Measurements from ENCODE around the gene PLCB1.
"Not testable (repeated sequence)": the region's sequence is repeated elsewhere in the genome, so short reads cannot be mapped to it uniquely, and the experiment has no call there.

PLCB1 gene

DNA sequence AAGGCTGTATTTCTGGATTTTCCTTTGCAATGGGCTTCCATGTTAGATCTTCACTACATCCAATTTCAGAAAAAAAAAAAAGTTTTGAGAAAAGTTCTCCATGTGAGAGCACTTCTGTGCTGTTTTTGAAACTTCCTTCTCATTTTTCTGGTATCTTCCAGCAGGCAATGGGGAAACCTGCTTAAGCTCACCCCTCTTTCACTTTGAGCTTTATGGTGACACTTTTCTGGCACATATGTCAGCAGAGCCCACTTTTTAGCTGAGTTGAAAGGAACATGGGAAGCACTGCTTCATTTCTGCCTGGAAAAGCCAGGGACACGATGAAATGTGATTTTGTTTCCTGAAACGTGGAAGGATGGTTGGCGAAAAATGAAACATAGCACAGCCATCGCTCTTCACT lies 293.7 kb downstream of the PLCB1 start:
- H3K27ac ChIP-seq (ENCODE audit: low read depth in 2 of 2, low read length in 2 of 2), result no peak overlapping the region
- no peak overlapping the region for H3K9ac ChIP-seq (ENCODE audit: low read depth in 1 of 2, low read length in 2 of 2)
- H3K4me3 ChIP-seq (ENCODE audit: low read length in 2 of 2), result no peak overlapping the region
- no peaks in the 10 kb centered on the region for H3K27me3 ChIP-seq (ENCODE audit: control insufficient read depth in 2 of 2, insufficient read depth in 2 of 2, low read length in 2 of 2)
- H3K9me3 ChIP-seq (ENCODE audit: control insufficient read depth in 2 of 2, low read length in 2 of 2), result no peaks in the 10 kb centered on the region
- H3K36me3 ChIP-seq (ENCODE audit: control insufficient read depth in 2 of 2, insufficient read depth in 2 of 2, low read length in 2 of 2), result no peaks in the 10 kb centered on the region
- H3K4me1 ChIP-seq (ENCODE audit: control insufficient read depth in 2 of 2, insufficient read depth in 2 of 2, low read length in 2 of 2), result no peaks in the 10 kb centered on the region

GRCh38 chr20:8427419-8428040 lies 295.5 kb downstream of the PLCB1 start:
- Histone ChIP-seq H3K36me3 (ENCODE audit: control insufficient read depth in 2 of 2, insufficient read depth in 2 of 2, low read length in 2 of 2) (no peaks in the 10 kb centered on the region), H3K4me3 (ENCODE audit: low read length in 2 of 2) (no peak overlapping the region), H3K27ac (ENCODE audit: low read depth in 2 of 2, low read length in 2 of 2) (no peak overlapping the region), H3K27me3 (ENCODE audit: control insufficient read depth in 2 of 2, insufficient read depth in 2 of 2, low read length in 2 of 2) (no peaks in the 10 kb centered on the region), H3K9ac (ENCODE audit: low read depth in 1 of 2, low read length in 2 of 2) (no peak overlapping the region), H3K9me3 (ENCODE audit: control insufficient read depth in 2 of 2, low read length in 2 of 2) (no peaks in the 10 kb centered on the region), H3K4me1 (ENCODE audit: control insufficient read depth in 2 of 2, insufficient read depth in 2 of 2, low read length in 2 of 2) (no peaks in the 10 kb centered on the region)

DNA sequence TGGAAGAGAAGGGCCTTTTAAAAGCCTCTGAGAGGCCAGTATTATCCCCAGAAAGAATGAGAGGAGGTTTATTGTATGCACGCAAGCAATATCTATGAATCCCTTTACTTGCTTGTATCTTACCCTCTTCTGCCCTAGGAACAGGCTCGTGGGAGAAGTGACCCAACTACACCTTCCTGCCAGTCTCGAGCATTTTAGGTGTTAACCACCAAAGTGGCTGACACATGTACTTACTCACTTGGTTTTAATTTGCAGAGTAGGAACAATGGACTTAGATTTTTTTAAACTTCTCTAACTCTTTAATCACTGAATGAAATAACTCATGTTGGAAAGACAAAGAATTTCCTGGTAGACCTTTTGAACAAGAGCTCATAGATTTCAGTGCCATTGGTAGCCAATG lies 296.9 kb downstream of the PLCB1 start:
- H3K4me1 ChIP-seq (ENCODE audit: control insufficient read depth in 2 of 2, insufficient read depth in 2 of 2, low read length in 2 of 2), result no peaks in the 10 kb centered on the region

DNA sequence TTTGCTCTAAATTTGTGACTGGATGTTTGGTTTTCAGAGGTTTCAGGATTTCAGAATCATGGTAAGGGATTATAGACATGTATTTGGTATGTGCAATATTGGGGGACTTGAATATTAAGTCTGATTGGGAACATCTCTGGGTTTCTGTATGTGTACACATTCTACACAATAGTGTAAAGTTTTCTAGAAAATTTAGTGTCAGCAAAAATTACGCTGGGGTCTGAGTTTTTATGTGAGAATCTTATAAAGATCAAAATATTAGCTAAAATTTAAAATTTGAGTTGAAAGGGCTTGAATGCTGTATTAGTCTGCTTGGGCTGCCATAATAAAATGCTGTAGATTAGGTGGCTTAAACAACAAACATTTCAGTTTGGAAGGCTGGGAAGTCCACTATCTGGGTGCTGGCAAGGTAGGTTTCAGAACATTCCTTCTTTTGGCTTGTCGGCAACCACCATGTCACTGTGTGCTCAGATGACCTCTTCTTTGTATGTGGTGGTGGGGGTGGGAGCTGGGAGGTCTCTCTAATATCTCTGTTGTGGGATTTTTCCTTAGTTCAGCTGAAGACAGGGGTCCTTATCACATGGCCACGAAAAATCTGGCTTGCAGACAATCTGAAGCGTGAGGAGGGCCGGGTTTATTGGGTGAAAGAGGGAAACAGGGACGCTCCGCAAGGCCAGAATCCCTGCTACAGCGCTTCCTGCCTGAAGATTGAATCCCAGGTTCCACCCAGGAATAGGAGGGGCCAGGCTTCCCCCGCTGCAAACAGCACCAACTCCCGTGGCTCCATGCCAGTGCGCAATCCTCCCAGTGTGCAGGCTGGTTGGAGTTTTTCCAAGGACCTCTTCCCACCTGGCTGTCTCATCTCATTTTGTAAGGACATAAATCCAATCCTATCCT lies 299.7 kb downstream of the PLCB1 start:
- no peak overlapping the region for H3K4me3 ChIP-seq (ENCODE audit: low read length in 2 of 2)
- no peak overlapping the region for H3K9ac ChIP-seq (ENCODE audit: low read depth in 1 of 2, low read length in 2 of 2)
- H3K27ac ChIP-seq (ENCODE audit: low read depth in 2 of 2, low read length in 2 of 2), result no peak overlapping the region
- no peaks in the 10 kb centered on the region for H3K4me1 ChIP-seq (ENCODE audit: control insufficient read depth in 2 of 2, insufficient read depth in 2 of 2, low read length in 2 of 2)
- H3K27me3 ChIP-seq (ENCODE audit: control insufficient read depth in 2 of 2, insufficient read depth in 2 of 2, low read length in 2 of 2), result no peaks in the 10 kb centered on the region
- H3K9me3 ChIP-seq (ENCODE audit: control insufficient read depth in 2 of 2, low read length in 2 of 2), result no peaks in the 10 kb centered on the region
- no peaks in the 10 kb centered on the region for H3K36me3 ChIP-seq (ENCODE audit: control insufficient read depth in 2 of 2, insufficient read depth in 2 of 2, low read length in 2 of 2)

More for the DNA sequence above, 296.9 kb downstream of the PLCB1 start:
- H3K9ac ChIP-seq (ENCODE audit: low read depth in 1 of 2, low read length in 2 of 2), result no peak overlapping the region
- no peak overlapping the region for H3K27ac ChIP-seq (ENCODE audit: low read depth in 2 of 2, low read length in 2 of 2)
- no peak overlapping the region for H3K4me3 ChIP-seq (ENCODE audit: low read length in 2 of 2)
- H3K27me3 ChIP-seq (ENCODE audit: control insufficient read depth in 2 of 2, insufficient read depth in 2 of 2, low read length in 2 of 2), result no peaks in the 10 kb centered on the region
- no peaks in the 10 kb centered on the region for H3K9me3 ChIP-seq (ENCODE audit: control insufficient read depth in 2 of 2, low read length in 2 of 2)
- no peaks in the 10 kb centered on the region for H3K36me3 ChIP-seq (ENCODE audit: control insufficient read depth in 2 of 2, insufficient read depth in 2 of 2, low read length in 2 of 2)

GRCh38 chr20:8432435-8433148 lies 300.5 kb downstream of the PLCB1 start:
- Histone ChIP-seq H3K4me3 (ENCODE audit: low read length in 2 of 2) (no peak overlapping the region), H3K27me3 (ENCODE audit: control insufficient read depth in 2 of 2, insufficient read depth in 2 of 2, low read length in 2 of 2) (no peaks in the 10 kb centered on the region), H3K27ac (ENCODE audit: low read depth in 2 of 2, low read length in 2 of 2) (no peak overlapping the region), H3K36me3 (ENCODE audit: control insufficient read depth in 2 of 2, insufficient read depth in 2 of 2, low read length in 2 of 2) (no peaks in the 10 kb centered on the region), H3K4me1 (ENCODE audit: control insufficient read depth in 2 of 2, insufficient read depth in 2 of 2, low read length in 2 of 2) (no peaks in the 10 kb centered on the region), H3K9ac (ENCODE audit: low read depth in 1 of 2, low read length in 2 of 2) (no peak overlapping the region), H3K9me3 (ENCODE audit: control insufficient read depth in 2 of 2, low read length in 2 of 2) (no peaks in the 10 kb centered on the region)

GRCh38 chr20:8433291-8433690 lies 301.2 kb downstream of the PLCB1 start:
- Histone ChIP-seq H3K4me1 (ENCODE audit: control insufficient read depth in 2 of 2, insufficient read depth in 2 of 2, low read length in 2 of 2) (no peaks in the 10 kb centered on the region), H3K27me3 (ENCODE audit: control insufficient read depth in 2 of 2, insufficient read depth in 2 of 2, low read length in 2 of 2) (no peaks in the 10 kb centered on the region), H3K27ac (ENCODE audit: low read depth in 2 of 2, low read length in 2 of 2) (no peak overlapping the region), H3K4me3 (ENCODE audit: low read length in 2 of 2) (no peak overlapping the region), H3K9me3 (ENCODE audit: control insufficient read depth in 2 of 2, low read length in 2 of 2) (no peaks in the 10 kb centered on the region), H3K36me3 (ENCODE audit: control insufficient read depth in 2 of 2, insufficient read depth in 2 of 2, low read length in 2 of 2) (no peaks in the 10 kb centered on the region), H3K9ac (ENCODE audit: low read depth in 1 of 2, low read length in 2 of 2) (no peak overlapping the region)

DNA sequence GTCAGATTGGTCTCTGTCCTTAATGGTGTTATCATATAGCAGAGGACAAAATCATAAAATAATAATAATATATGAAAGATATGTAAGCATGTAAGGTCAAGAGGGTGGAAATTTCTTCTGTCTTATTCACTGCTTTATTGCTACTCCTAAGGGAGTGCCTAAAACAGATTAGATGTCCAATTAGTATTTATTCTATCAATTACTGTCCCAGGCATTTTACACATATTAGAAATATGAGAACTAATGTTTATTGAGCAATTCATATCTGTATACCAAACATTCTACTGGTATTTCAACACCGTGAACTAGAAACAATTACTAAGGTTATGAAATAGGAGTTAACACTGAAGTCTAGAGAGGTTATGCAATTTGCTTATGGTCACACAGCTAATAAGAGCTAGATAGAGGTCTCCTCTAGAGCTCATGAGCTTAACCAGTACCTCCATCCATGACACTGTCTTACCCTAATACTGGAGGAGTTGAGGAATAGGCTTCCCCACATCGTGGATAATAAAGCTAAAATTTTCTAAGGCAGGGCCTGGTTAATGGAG lies 302.3 kb downstream of the PLCB1 start:
- H3K36me3 ChIP-seq (ENCODE audit: control insufficient read depth in 2 of 2, insufficient read depth in 2 of 2, low read length in 2 of 2), result no peaks in the 10 kb centered on the region
- H3K4me3 ChIP-seq (ENCODE audit: low read length in 2 of 2), result no peak overlapping the region
- no peaks in the 10 kb centered on the region for H3K9me3 ChIP-seq (ENCODE audit: control insufficient read depth in 2 of 2, low read length in 2 of 2)
- no peaks in the 10 kb centered on the region for H3K27me3 ChIP-seq (ENCODE audit: control insufficient read depth in 2 of 2, insufficient read depth in 2 of 2, low read length in 2 of 2)
- H3K4me1 ChIP-seq (ENCODE audit: control insufficient read depth in 2 of 2, insufficient read depth in 2 of 2, low read length in 2 of 2), result no peaks in the 10 kb centered on the region
- H3K9ac ChIP-seq (ENCODE audit: low read depth in 1 of 2, low read length in 2 of 2), result no peak overlapping the region
- H3K27ac ChIP-seq (ENCODE audit: low read depth in 2 of 2, low read length in 2 of 2), result no peak overlapping the region

DNA sequence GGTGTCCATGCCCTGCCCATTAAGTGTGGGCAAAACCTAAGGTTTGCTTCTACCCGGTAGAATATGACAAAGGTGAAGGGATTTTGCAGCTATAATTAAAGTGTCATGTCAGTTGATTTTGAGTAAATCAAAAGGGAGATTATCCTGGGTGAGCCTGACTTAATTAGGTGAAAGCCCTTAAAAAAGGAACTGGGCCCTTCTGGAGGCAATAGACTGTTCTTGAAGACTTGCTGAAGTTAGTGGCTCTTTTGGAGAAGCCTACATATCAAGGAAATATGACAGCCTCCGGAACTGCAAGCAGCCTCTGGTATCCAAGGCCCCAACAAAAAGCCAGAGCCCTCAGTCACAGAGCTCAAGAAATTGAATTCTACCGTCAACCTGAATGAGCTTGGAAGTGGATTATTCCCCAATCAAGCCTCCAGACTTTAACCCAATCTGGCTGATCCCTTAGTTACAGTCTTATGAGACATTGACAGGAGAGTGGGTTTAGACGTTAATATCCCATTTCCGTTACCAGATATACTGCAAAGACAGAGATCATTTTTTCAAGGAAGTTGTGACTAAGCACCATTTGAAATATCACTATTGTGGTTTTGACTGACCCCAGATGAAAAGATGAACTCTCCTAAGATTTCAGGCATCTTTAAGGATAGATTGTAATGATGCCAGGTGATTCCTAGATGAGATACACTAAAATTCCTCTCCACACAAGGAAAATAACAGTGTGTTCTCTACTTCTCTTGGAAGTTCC lies 303.4 kb downstream of the PLCB1 start:
- Histone ChIP-seq H3K9ac (ENCODE audit: low read depth in 1 of 2, low read length in 2 of 2) (no peak overlapping the region), H3K36me3 (ENCODE audit: control insufficient read depth in 2 of 2, insufficient read depth in 2 of 2, low read length in 2 of 2) (no peaks in the 10 kb centered on the region), H3K4me3 (ENCODE audit: low read length in 2 of 2) (no peak overlapping the region), H3K9me3 (ENCODE audit: control insufficient read depth in 2 of 2, low read length in 2 of 2) (no peaks in the 10 kb centered on the region), H3K27me3 (ENCODE audit: control insufficient read depth in 2 of 2, insufficient read depth in 2 of 2, low read length in 2 of 2) (no peaks in the 10 kb centered on the region), H3K27ac (ENCODE audit: low read depth in 2 of 2, low read length in 2 of 2) (no peak overlapping the region), H3K4me1 (ENCODE audit: control insufficient read depth in 2 of 2, insufficient read depth in 2 of 2, low read length in 2 of 2) (no peaks in the 10 kb centered on the region)

- not testable (repeated sequence) for H3K27me3 ChIP-seq (ENCODE audit: control insufficient read depth in 2 of 2, insufficient read depth in 2 of 2, low read length in 2 of 2); H3K9me3 ChIP-seq (ENCODE audit: control insufficient read depth in 2 of 2, low read length in 2 of 2); H3K27ac ChIP-seq (ENCODE audit: low read depth in 2 of 2, low read length in 2 of 2); H3K4me3 ChIP-seq (ENCODE audit: low read length in 2 of 2); H3K9ac ChIP-seq (ENCODE audit: low read depth in 1 of 2, low read length in 2 of 2); H3K4me1 ChIP-seq (ENCODE audit: control insufficient read depth in 2 of 2, insufficient read depth in 2 of 2, low read length in 2 of 2); H3K36me3 ChIP-seq (ENCODE audit: control insufficient read depth in 2 of 2, insufficient read depth in 2 of 2, low read length in 2 of 2)
Observed at GRCh38 chr20:8436938-8437337, 304.9 kb downstream of the PLCB1 start.
